Activated naive CD4-positive, alpha-beta T cell treated with anti-CD3 and anti-CD28 coated beads, Interleukin-2, amount 50 U/mL, for 24 hours (primary cell): ENCODE measurements around the gene NIPBL.
A peak's percentile ranks its signal among the peaks of the same experiment; 100 is the strongest.
"Not testable (repeated sequence)": the region's sequence is repeated elsewhere in the genome, so short reads cannot be mapped to it uniquely, and the experiment has no call there.

Source experiments
- H3K27ac Mint-ChIP-seq: one replicate; pipeline ENCODE4 v1.8.0; 2021; ENCODE audit warnings: mild to moderate bottlenecking, mixed read lengths
- H3K27me3 Mint-ChIP-seq: one replicate; pipeline ENCODE4 v1.8.0; 2021; ENCODE audit warnings: mixed read lengths
- H3K36me3 Mint-ChIP-seq: one replicate; pipeline ENCODE4 v1.8.0; 2021; ENCODE audit warnings: mixed read lengths
- H3K4me1 Mint-ChIP-seq: one replicate; pipeline ENCODE4 v1.8.0; 2021; ENCODE audit warnings: mixed read lengths
- H3K4me3 Mint-ChIP-seq: one replicate; pipeline ENCODE4 v1.8.0; 2021; ENCODE audit warnings: mild to moderate bottlenecking, mixed read lengths
- H3K9me3 Mint-ChIP-seq: one replicate; pipeline ENCODE4 v1.8.0; 2021; ENCODE audit warnings: mixed read lengths

The NIPBL gene

DNA sequence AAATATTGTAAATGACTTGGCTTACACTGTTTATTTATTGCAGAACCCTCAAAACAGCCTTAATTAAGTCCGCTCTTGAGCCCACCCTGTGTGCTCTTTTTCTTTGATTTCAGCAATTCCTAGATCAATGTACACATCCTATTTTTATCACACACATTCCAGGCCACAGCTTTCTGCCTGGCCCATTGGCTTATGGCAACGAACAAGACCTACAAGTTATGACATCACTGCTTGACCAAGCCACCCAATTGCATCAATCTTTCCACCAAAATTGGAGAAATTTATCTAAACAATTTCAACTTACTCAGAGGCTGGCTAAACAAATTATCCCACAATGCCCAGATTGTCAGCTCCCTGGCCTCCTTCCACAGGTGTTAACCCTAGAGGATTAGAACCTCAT is 214.2 kb downstream of the NIPBL start:
- no peaks in the 10 kb centered on the region for H3K27me3 Mint-ChIP-seq
- H3K36me3 Mint-ChIP-seq, result peaks cover 11% of the 10 kb centered on the region
- H3K27ac Mint-ChIP-seq, result no peak overlapping the region
- H3K4me3 Mint-ChIP-seq, result no peak overlapping the region
- no peaks in the 10 kb centered on the region for H3K4me1 Mint-ChIP-seq
- H3K9me3 Mint-ChIP-seq, result no peaks in the 10 kb centered on the region

GRCh38 chr5:37093795-37094194 is 217.2 kb downstream of the NIPBL start:
- H3K27ac Mint-ChIP-seq, H3K4me1 Mint-ChIP-seq, H3K4me3 Mint-ChIP-seq, H3K27me3 Mint-ChIP-seq: not testable (repeated sequence)
- peaks cover 20% of the 10 kb centered on the region for H3K9me3 Mint-ChIP-seq
- peaks cover 29% of the 10 kb centered on the region for H3K36me3 Mint-ChIP-seq

DNA sequence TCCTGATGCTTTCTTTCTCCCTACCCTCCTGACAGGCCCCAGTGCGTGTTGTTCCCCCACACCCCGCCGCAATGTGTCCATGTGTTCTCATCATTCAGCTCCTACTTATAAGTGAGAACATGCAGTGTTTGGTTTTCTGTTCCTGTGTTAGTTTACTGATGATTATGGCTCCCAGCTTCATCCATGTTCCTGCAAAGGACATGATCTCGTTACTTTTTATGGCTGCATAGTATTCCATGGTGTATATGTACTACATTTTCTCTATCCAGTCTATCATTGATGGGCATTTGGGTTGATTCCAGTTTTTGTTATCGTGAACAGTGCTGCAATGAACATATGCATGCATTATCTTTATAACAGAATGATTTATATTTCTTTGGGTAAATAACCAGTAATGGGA is 222.7 kb downstream of the NIPBL start:
- not testable (repeated sequence) for H3K27me3 Mint-ChIP-seq, H3K4me3 Mint-ChIP-seq, H3K27ac Mint-ChIP-seq
- Mint-ChIP-seq H3K36me3 (peaks cover 44% of the 10 kb centered on the region), H3K9me3 (peaks cover 20% of the 10 kb centered on the region), H3K4me1 (peaks cover 16% of the 10 kb centered on the region)

GRCh38 chr5:37103302-37103701 is 226.7 kb downstream of the NIPBL start:
- no peak overlapping the region for H3K27ac Mint-ChIP-seq
- no peak overlapping the region for H3K4me3 Mint-ChIP-seq
- peaks cover 3% of the 10 kb centered on the region for H3K9me3 Mint-ChIP-seq
- H3K27me3 Mint-ChIP-seq, result no peaks in the 10 kb centered on the region
- peaks cover 32% of the 10 kb centered on the region for H3K36me3 Mint-ChIP-seq
- peaks cover 17% of the 10 kb centered on the region for H3K4me1 Mint-ChIP-seq

DNA sequence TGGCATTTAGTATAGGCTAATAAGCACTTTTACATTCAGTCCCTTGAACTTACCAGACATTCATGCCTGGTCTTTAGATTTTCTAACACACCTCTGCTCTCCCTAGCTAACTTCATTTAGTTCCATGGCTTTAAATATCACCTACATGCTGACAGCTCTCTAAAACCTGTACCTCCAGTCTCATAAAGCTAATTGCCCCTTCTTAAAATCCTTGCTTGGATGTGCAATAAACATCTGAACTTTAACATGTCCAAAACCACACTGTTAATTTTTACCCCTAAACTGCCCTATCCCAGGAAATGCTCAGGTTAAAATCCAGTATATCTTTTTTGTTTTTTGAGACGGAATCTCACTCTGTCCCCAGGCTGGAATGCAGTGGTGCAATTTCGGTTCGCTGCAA is 232.8 kb downstream of the NIPBL start:
- Mint-ChIP-seq H3K4me1 (peaks cover 51% of the 10 kb centered on the region), H3K4me3 (no peak overlapping the region), H3K27ac (no peak overlapping the region), H3K27me3 (no peaks in the 10 kb centered on the region), H3K36me3 (peaks cover 21% of the 10 kb centered on the region), H3K9me3 (peaks cover 8% of the 10 kb centered on the region)

GRCh38 chr5:37110135-37110534 is 233.6 kb downstream of the NIPBL start:
- Mint-ChIP-seq H3K27ac (peak overlapping the region; percentile 25), H3K36me3 (peaks cover 21% of the 10 kb centered on the region), H3K27me3 (no peaks in the 10 kb centered on the region), H3K4me1 (peaks cover 51% of the 10 kb centered on the region), H3K4me3 (peak overlapping the region; percentile 7), H3K9me3 (peaks cover 8% of the 10 kb centered on the region)

- Mint-ChIP-seq H3K27me3 (no peaks in the 10 kb centered on the region), H3K4me1 (peaks cover 51% of the 10 kb centered on the region), H3K9me3 (peaks cover 8% of the 10 kb centered on the region), H3K36me3 (peaks cover 24% of the 10 kb centered on the region), H3K4me3 (peak overlapping the region; percentile 70), H3K27ac (peak overlapping the region; percentile 88)
Observed at GRCh38 chr5:37111426-37112382, 235.1 kb downstream of the NIPBL start.

GRCh38 chr5:37112383-37112991 is 235.9 kb downstream of the NIPBL start:
- Mint-ChIP-seq H3K27ac (peak overlapping the region; percentile 38), H3K36me3 (peaks cover 19% of the 10 kb centered on the region), H3K9me3 (peaks cover 8% of the 10 kb centered on the region), H3K4me3 (peak overlapping the region; percentile 70), H3K4me1 (peaks cover 51% of the 10 kb centered on the region), H3K27me3 (no peaks in the 10 kb centered on the region)
